Astrocyte of the cerebellum (primary cell): ENCODE data around the gene ZFYVE9.

Source experiments
- DNase-seq: peaks from one replicate; pipeline ENCODE4 v3.0.0-alpha.2; 2011; ENCODE audit warnings: low read depth
- H3K4me3 ChIP-seq: 2 replicates; pipeline ENCODE4 v1.5.1; 2011; ENCODE audit warnings: mild to moderate bottlenecking, low read depth, low read length, moderate library complexity
- in situ Hi-C: cut with HindIII; loops from 2 replicates; pipeline ENCODE4 v1.10.0; 2017; ENCODE audit warnings: low sequenced_read_pairs
- TF ChIP-seq, protein P1 (sequence below): IDR thresholded peaks from 2 replicates; pipeline ENCODE4 v1.5.1; 2012; ENCODE audit warnings: low read length, low read depth, moderate library complexity, mild to moderate bottlenecking; ENCODE audit errors: missing control alignments

Gene ZFYVE9

GRCh38 chr1:52238887-52239707, 97.2 kb downstream of the ZFYVE9 start:
- DNase-seq = no peak
- in situ Hi-C loops = no loop called here
- TF ChIP-seq, protein P1, sequence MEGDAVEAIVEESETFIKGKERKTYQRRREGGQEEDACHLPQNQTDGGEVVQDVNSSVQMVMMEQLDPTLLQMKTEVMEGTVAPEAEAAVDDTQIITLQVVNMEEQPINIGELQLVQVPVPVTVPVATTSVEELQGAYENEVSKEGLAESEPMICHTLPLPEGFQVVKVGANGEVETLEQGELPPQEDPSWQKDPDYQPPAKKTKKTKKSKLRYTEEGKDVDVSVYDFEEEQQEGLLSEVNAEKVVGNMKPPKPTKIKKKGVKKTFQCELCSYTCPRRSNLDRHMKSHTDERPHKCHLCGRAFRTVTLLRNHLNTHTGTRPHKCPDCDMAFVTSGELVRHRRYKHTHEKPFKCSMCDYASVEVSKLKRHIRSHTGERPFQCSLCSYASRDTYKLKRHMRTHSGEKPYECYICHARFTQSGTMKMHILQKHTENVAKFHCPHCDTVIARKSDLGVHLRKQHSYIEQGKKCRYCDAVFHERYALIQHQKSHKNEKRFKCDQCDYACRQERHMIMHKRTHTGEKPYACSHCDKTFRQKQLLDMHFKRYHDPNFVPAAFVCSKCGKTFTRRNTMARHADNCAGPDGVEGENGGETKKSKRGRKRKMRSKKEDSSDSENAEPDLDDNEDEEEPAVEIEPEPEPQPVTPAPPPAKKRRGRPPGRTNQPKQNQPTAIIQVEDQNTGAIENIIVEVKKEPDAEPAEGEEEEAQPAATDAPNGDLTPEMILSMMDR = no peak

GRCh38 chr1:52239708-52240001, 97.8 kb downstream of the ZFYVE9 start:
- no peak for DNase-seq
- in situ Hi-C loops = no loop called here
- no peak overlapping the region for H3K4me3 ChIP-seq
- TF ChIP-seq, protein P1 = no peak

More at GRCh38 chr1:52238887-52239707, 97.2 kb downstream of the ZFYVE9 start:
- H3K4me3 ChIP-seq = no peak overlapping the region

GRCh38 chr1:52240592-52241210, 98.8 kb downstream of the ZFYVE9 start:
- in situ Hi-C loops = no loop called here
- TF ChIP-seq, protein P1 = no peak
- no peak for DNase-seq
- no peak overlapping the region for H3K4me3 ChIP-seq

DNA sequence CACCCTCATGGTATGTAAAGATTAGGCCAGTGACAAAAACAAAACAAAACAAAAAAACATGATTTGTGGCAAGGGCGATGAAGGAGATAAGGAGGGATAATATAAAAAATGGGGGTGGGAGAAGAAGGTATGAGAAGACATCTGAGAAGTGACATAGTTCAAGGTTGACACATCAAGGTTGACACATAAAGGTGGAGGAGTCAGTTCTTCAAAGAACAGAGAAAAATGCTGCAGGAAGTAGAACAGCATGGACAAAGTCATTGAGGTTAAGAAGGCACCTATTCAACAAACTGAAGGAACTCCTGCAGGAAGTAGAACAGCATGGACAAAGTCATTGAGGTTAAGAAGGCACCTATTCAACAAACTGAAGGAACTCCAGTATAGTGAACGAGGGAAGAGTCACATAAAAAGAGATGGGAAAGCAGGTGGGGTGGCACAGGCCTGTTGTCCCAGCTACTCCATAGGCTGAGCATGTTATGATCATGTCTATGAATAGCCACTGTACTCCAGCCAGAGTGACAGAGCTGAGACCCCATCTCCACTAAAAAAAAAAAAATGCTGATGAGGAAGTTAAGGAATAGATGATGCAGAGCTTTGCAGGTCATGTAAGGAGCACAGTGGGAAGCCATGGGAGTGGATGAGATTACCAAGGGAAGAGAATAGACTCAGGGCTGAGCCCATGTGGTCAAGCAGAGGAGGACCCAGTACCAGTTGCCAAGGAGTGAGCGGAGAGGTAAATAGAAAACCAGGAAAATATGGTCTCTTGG, 101.5 kb downstream of the ZFYVE9 start:
- TF ChIP-seq, protein P1 = no peak
- in situ Hi-C loops = no loop called here
- no peak for DNase-seq
- H3K4me3 ChIP-seq = no peak overlapping the region

DNA sequence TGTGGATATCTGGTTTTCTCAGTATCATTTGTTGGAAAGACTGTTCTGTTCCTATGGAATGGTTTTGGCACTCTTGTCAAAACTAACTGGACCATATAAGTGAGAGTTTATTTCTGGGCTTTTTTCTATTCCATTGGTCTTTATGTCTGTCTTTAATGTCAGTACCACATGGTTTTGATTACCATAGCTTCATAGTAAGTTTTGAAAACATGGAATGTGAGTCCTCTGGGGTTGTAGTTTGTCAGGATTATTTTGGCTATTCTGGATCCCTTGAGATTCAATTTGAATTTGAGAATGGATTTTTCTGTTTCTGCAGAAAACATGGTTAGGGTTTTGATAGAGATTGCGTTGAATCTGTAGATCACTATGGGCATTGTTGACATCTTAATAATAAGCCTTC, 107.9 kb downstream of the ZFYVE9 start:
- DNase-seq = no peak

DNA sequence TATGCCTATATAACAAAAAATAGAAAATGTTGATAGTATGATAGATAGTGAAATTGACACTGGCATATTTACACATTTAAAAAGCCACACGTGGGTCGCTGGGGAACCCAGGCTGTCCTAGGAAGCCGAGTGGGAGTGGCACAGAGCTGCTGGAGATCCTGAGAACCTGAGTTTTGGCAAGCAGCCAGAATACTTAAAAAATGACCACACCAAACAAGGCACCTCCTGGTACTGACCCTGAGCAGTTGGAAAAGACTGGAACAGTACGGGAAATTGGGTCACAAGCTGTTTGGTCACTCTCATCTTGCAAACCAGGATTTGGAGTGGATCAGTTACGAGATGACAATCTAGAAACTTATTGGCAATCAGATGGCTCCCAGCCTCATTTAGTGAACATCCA, 111.5 kb downstream of the ZFYVE9 start:
- TF ChIP-seq, protein P1 = no peak
- no peak overlapping the region for H3K4me3 ChIP-seq
- in situ Hi-C loops = no loop called here
- no peak for DNase-seq

More for the DNA sequence above, 107.9 kb downstream of the ZFYVE9 start:
- in situ Hi-C loops = no loop called here
- no peak overlapping the region for H3K4me3 ChIP-seq
- TF ChIP-seq, protein P1 = no peak
